Fibroblast of skin of back (primary cell): ENCODE measurements around the gene KCNK15.

Experiments
- DNase-seq: peaks from one replicate; pipeline ENCODE4 v3.0.0-alpha.2; 2013

KCNK15 gene

DNA sequence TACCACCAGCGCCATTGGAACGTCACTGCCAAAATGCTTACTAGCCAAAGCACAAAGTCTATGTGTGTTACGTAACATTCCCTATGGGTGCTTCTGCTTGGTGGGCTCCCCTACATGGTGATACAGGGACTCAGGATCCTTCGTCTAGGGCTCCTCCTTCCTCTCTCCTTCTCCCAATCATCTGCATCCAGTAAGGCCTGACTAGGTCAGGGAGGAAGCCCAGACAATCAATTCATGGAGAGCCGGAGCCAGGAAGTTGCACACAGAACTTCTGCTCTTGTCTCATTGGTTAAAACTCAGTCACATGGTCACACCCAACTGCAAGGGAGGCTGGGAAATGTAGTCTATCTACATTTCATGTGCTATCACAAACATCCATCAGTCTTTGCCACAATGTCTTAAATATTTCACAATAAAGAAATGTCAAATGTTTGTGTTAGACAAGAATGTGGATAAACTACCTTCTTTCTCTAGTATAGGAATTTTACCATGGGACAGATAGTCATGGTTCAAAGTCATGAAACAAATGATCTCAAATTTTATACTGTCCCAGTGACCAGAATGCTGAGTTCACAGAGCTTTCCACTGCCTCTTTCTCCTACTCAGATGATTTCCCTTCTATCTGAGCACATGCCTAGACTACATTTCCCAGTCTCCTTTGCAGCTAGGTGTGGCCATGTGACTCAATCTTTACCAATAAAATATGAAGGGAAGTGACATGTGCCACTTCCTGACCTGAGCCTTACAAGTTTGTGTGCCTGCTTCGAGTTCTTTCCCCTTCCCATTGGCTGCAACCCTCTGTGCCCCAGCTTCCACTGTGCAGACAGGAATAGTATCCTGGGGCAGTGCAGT, 9.3 kb upstream of the KCNK15 start:
- peak; percentile 96 for DNase-seq

DNA sequence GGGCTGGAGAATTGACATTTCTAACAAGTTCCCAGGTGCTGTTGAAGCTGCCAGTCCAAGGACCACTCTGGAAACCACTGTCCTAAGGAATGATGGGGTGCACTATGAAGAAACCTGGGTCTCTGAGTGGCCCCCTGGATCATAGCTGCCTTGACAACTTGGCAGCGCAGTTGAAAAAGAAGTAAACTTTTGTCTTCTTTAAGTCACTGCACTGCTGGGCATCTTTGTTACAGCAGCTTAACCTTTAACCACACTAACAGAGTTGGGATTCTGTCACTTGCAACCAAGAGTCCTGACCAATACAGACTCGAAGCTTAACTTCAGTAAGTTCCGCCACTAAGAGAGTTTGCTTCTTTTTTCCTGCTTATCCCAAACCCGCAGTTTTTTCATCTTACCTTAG, 8.5 kb upstream of the KCNK15 start:
- DNase-seq = no peak

DNA sequence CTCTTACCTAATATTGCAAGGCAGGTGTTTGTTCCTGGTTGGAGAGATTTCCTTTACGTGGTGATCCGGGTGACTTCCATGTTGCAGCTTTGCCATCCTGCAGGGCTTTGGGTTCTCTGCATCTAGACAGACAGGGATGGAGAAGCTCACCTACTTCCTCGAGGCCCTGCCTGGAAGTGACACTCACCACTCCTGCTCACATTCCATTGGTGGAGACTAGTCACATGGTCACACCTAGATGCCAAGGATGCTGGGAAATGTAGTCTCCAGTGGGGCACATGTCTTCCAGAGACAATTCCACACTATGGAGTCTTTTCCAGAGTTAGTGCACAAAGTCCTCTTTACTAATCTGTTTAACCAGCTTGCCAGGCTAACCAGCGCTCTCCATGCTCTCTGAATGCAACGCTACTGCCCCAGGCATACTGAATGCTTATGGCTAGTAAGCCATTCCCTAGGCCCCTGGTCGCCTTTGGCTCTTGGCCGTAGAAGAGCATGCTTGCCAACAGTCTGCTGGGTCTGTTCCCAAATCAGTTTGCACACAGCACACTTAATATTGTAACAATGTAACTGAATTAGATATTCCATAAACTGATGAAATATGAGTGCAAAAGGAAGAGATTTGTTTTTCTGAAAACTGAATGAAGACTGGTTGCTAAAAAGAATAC, 6.7 kb upstream of the KCNK15 start:
- DNase-seq = peak; percentile 81

DNA sequence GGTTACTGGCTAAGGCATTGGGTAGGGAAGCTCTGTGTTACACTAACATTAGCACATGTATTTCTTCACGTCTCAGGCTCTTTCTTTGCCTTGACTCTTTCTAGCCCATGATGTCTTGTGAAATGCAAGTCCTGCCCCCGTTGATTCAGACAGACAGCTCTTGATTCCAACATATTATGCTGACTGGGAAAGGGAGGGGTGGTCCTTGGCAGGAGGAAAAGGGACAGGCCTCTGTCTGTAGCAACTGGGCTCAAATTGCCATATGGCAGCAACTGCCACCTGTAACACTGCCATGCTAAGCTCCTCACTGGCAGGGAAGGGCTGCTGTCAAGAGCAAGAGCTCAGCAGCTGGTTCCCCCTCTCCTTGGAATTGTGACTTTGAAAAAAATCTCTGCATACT, 5.7 kb upstream of the KCNK15 start:
- DNase-seq = no peak

DNA sequence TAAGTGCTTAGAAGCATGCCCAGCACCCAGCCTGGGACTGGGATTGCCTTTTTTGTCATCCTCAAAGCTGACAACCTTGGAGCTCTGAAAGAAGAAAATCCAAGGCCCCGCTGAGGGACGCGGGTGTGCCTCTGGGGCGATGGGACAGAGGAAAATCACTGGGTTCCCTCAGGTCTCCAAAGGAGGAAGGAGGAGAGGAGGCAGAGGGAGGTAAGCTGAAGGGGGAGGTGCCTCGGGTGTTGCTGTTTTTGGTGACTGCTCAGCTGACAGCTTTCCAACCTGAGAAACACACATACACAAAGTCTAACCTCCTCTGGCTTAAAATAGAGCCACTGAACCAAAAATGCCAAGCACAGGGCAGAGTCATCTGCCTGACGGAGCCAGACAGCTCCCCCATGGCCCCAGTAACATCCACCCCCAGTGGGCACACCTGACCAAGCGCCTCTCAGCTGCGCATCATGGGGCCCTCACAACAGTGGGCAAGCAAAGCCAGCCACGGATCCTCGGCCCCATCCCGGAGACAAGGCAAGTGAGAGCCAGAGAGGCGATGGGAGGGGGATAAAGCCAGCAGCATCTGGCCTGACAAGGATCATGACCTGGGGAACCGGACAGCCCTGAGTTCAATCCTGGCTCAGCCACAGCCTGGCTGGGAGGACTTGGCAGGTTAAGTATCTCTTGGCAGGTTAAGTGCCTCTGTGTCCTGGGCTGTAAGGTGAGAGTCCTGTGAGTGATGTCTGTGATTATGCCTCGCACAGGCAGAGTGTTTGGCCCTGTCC, 3.2 kb upstream of the KCNK15 start:
- no peak for DNase-seq

DNA sequence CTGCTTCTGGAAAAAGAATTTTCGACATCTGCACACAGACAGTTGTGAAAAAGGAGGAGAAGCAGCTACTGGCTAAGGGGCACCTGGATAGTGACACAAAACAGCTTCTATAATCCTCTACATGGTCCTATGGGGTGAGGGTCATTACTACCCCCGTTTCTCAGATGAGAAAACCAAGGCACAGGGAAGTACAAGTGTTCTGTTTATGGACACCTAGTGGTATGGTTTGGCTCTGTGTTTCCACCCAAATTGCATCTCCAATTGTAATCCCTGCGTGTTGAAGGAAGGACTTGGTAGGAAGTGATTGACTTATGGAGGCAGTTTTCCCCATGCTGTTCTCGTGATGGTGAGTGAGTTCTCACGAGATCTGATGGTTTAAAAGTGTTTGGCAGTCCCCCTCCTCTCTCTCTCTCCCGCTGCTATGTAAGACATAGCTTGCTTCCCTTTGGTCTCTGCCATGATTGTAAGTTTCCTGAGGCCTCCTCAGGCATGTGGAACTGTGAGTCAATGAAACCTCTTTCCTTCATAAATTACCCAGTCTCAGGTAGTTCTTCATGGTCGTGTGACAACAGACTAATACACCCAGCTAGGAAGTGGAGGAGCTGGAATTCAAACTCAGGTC, 2.5 kb upstream of the KCNK15 start:
- no peak for DNase-seq

DNA sequence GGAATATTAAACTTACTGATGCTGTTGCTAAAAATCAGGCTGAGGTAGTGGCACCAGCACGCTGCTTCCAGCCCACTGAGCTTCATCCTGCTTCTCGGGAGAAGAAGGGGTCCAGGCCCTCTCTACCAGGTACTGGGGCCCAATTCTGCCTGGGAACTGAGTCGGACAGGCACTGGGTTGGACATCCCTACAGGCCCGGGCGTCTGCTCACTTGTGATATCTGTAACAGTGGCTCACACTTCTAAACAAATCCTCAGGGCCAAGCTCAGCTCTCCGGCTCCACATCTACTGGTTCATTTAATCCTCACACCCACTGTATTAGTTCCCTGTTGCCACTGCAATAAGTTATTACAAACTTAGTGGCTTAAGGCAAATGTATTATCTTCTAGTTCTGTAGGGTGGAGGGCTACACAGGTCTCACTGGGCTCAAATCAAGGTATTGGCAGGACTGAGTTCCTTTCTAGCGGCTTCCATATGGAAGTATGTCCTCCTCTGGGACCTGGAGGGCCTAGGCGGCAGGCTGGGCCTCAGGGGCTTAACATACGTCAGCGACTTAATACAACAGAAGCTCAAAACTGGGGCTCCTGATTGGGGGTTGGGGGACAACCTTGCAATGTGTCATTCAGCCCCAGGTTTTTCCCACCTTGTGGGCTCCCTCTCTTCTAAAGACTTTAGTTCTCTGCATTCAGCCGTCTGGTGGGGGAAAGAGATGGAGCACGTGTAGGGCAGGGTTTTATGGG, 1.6 kb upstream of the KCNK15 start:
- no peak for DNase-seq

DNA sequence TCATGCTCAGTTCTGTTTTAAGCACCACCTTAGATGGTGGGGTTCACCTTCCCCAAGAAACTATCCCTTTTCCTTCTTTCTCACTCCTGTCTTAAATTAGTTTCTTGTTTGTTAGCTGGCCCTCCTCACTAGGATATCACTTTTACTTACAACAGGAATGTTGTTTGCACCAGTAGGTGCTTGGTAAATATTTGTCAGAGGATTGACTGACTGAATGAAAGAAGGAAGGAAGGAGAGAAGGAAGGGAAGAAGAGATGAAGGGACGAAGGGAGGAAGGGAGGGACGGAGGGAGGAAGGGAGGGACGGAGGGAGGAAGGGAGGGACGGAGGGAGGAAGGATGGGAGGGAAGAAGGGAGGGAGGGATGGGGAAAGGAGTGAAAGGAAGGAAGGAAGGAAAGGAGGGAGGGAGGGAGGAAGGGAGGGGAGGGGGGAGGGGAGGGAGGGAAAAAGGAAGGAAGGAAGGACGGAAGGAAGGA, 505 bp upstream of the KCNK15 start:
- no peak for DNase-seq

DNA sequence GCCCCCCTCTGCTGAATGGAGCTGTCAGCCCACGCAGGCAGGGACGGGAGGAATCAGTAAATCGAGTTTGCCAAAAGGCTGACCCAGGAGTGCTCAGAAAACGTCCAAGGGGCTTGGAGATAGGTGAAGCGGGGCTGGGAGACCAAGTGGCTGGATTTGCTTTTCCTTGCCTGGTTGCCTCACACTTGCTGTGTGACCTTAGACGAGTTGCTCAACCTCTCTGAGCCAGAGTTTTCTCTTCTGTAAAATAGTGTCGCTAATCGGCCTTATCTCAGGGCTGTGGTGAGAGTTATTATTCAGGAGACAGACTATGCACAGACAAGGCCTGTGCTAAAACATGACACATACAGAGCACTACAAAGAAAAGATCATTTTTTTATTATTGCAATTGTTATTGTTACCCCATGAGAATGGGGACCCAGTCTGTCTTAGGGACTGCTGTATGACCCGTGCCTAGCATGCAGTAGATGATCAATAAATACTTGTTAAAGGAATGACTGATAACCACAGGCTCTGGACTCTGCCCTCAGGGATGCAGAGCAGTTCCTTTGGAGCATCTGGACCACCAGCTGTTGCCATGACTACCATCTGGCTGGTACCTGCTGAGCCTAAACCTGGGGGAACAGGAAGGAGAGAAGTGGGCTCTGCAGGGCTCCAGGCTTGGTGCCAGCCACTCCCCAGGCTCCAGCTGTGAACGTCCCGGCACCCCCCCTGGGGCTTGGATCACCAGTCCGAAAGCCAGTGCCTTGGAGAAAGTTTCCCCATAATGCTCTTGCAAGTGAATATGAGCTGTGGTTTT, 901 bp downstream of the KCNK15 start:
- DNase-seq = no peak

DNA sequence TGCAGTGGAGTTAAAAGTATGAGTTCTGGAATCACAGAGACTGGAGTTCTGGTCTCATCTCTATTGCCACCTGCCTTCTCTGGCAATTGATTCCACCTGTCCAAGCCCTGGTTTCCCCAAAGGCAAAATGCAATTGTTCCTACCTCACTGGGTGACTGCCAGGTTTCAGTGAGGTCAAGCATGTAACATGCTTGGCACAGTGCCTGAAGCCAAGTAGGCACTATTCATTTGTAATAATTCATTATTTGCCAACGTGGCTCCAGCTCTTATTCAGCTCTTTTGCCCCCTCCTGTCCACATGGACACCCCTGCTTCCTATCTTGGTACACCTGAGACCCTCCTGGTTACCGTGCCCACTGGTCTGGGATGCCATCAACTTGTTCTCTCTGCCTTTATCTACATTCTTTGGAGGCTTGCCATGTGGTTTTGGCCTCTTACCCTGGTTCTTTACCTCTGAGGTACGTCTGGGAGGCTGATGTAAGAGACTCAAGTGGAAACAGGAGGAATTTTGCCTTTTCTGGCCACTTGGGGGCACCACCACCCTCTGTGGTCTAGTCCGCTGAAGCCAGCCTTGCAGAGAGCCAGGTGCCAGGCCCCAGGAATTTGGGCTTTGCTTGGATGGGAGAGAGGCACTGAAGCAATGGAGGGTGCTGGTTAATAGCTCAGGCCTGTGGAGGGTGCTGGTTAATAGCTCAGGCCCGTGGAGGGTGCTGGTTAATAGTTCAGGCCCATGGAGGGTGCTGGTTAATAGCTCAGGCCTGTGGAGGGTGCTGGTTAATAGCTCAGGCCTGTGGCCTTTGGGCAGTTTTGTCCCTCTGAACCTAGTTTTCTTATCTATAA, 1.7 kb downstream of the KCNK15 start:
- DNase-seq = peak; percentile 62

DNA sequence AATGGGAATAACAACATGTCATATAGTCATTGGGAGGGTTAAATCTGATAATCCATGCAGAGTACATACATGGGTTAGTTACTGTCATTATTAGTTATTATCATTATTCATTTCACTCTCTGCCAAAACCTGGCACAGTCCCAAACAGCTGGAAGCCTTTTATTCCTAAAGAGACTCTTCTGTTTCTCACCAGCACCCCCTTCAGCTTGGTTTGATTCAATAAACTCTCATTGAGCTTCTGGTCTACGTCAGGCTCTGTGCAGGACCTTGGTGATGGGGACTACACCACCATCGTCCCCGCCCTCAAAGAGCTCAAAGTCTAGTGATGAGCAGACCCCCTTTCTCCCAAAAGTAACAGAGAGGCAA, 2.3 kb downstream of the KCNK15 start:
- DNase-seq = no peak

DNA sequence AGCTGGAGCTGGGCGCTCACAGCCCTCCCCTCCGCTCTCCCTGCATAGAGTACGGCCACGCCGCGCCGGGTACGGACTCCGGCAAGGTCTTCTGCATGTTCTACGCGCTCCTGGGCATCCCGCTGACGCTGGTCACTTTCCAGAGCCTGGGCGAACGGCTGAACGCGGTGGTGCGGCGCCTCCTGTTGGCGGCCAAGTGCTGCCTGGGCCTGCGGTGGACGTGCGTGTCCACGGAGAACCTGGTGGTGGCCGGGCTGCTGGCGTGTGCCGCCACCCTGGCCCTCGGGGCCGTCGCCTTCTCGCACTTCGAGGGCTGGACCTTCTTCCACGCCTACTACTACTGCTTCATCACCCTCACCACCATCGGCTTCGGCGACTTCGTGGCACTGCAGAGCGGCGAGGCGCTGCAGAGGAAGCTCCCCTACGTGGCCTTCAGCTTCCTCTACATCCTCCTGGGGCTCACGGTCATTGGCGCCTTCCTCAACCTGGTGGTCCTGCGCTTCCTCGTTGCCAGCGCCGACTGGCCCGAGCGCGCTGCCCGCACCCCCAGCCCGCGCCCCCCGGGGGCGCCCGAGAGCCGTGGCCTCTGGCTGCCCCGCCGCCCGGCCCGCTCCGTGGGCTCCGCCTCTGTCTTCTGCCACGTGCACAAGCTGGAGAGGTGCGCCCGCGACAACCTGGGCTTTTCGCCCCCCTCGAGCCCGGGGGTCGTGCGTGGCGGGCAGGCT, 4.6 kb downstream of the KCNK15 start:
- DNase-seq = no peak

DNA sequence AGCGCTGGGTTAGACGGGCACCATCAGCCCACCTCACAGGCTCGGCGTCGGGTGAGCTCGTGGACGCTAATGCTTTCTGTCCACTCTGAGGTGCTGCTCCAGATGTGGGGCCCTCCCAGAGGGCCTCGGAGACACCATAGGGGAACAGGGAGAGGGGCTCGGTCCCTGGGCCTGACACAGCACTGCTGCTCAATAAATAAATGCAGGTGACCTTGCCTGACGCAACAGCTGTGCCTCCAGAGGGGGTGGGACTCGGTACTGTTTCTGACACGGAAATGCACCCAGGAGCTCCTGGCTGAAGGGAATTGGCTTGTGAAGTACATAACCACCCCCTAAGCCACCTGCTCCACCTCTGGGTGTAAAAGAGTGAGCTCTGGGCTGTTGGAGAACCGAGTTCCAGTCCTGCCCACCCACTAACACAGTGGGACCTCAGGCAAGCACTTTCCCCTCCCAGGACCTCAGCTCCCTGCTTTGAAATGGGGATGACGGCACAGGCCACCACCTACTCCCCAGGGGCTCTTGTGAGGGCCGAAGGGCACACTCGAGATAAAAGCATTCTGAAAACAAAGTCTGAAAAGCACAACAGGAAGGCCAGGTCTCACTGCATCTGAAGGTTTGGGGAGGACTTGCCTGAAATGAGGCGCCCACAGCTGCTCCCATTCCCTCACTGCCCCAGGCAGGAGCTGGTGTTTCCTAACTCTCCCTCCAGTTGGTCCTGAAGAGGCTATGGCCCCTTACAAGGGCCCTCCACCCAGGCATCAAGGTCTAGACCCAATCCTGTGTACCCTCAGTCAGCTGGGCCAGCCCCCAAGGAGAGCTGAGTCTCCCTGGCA, 6.7 kb downstream of the KCNK15 start:
- DNase-seq = no peak

DNA sequence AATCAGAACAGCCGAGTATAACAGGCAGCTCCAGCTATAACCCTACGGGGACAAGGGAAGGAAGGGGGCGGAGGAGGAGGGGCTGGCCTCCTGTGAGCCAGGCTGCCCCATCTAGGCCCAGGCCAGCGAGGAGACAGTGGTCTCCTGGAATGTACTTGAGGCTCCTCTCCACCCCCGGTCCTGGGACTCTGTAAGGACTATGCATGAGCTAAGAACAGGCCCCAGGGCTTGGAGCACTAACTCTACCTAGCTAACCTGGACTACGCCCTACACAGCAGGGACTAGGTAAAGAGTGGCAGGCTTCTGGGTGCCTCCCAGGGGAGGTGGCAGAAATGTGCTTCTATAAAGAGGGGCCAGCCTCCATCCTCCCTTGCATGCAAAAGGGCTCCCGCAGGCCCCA, 8.9 kb downstream of the KCNK15 start:
- DNase-seq = no peak

DNA sequence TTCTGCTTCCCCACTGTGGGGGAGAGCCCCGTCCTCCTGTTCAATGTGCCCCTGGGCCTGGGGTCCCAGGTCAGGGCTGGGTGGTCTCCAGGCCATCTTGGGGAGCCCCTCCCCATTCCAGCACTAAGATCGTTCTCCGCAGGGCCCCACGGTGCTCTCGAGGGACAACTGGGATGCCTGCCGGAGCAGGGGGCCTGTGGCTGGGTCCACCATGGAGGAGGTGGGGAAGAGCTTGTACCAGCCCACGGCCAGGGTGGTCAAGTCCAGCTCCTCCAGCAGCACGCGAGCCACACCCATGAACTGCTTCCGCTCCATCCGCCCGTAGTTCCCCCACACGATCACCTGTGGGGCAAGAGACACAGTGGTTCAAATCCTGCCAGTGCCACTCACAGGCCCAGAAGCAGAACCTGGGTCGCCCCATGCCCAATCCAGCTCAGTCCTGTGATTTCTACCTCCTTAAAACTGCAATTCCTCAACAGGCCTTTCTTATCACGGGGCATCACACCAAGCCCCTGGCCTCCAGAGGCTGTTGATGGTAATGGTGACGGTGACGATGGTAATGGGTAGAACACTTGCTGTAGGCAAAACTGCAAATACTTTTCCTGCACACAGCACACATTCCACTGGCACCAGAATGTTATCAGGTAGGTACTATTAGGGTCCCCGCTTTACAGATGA, 10.5 kb downstream of the KCNK15 start:
- DNase-seq = no peak

DNA sequence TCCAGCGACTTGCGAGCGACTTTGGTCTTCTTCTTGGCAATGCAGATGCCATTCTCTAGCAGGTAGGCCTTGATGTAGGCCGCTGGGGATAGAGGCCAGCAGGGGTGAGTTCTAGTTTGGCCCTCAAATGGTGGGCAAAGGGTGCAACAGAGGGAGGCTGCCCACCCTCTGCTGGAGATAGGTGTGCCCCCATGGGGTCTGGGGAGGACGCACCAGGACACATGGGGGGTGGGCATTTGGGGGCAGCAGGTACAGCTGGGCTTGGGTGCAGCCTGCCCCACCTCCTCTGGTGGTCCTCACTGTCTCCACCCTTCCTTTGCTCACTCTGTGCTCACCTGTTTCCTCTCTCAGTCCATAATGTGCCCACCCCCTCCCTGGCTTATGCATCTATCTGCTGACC, 11.3 kb downstream of the KCNK15 start:
- no peak for DNase-seq

DNA sequence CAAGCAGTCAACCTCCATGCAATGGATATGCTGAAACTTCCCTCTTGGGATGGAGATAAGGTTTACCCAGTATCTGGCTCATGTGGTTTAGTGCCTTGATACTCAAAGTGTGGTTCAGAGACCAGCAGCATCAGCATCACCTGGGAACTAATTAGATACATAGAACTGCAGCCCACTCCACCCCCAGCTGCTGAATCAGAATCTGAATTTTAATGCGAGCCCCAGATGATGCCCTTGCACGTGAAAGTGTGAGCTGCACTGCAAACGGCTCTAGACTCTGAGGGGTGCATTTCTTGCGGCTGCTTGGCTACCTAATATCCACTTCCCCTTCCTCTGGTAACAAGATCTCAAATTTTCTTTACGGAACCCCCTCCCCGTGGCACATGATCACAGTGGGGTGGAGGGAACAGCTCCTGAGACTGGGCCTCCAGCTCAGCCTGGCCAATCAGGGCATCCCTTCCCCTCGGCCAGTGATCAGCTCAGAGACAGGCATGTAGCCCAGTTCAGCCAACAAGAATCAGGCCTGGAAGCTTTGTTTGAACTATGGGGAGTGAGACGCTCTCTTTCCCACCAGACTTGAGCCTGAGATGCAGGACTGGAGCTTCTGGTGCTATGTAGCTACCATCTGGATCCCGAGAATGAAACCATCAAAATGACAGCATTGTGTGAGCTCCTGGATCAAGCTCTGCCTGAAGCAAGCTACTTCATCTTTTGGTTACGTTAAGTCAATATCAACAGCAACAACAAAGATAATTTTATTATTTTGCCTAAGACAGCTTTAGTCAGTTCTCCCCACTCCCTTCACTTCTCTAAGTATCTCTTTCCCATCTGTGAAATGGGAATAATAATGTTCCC, 12.8 kb downstream of the KCNK15 start:
- DNase-seq = no peak
